WTC11 (cell line): ENCODE data around the gene NR3C1. TPM values are rescaled to one million over a fixed set of nuclear protein-coding genes. Genes with fewer than 3 reads are reported as not detected.
A peak's percentile ranks its signal among the peaks of the same experiment; 100 is the strongest.

Source experiments
- ATAC-seq: fragments of 200-7000 bp; cut with Tn5 transposase; 2 replicates; pipeline ENCODE4 v1.10.0; 2021; ENCODE audit warnings: mild to moderate bottlenecking, moderate library complexity
- CTCF ChIA-PET: fragments of 300-600 bp; sonication (Branson Sonifier 250); formaldehyde crosslinking; loops from one replicate; lab custom pipeline; 2021; ENCODE audit warnings: antibody characterized with exemption; lab: Charles Lee
- POLR2A ChIA-PET: fragments of 350-600 bp; sonication (Branson Sonifier 250); formaldehyde crosslinking; loops from one replicate; lab custom pipeline; 2021; ENCODE audit warnings: antibody characterized with exemption; lab: Charles Lee
- DNase-seq: peaks from one replicate; pipeline ENCODE4 v3.0.0; 2021; ENCODE audit warnings: low spot score
- H3K27ac Mint-ChIP-seq: 2 replicates; pipeline ENCODE4 v1.8.0; 2021; ENCODE audit warnings: mixed read lengths
- H3K27me3 Mint-ChIP-seq: 2 replicates; pipeline ENCODE4 v1.8.0; 2021; ENCODE audit warnings: low read depth, mild to moderate bottlenecking, moderate library complexity, mixed read lengths
- H3K36me3 Mint-ChIP-seq: 2 replicates; pipeline ENCODE4 v1.8.0; 2021; ENCODE audit warnings: mixed read lengths
- H3K4me1 Mint-ChIP-seq: 2 replicates; pipeline ENCODE4 v1.8.0; 2022; ENCODE audit warnings: mixed read lengths
- H3K4me3 Mint-ChIP-seq: 2 replicates; pipeline ENCODE4 v1.8.0; 2021; ENCODE audit warnings: mild to moderate bottlenecking, moderate library complexity, mixed read lengths
- H3K9me3 Mint-ChIP-seq: 2 replicates; pipeline ENCODE4 v1.8.0; 2021; ENCODE audit warnings: mixed read lengths
- GTF2I ChIP-seq: fragments of 250-450 bp; sonication (Bioruptor Pico); conservative IDR thresholded peaks from 2 replicates; pipeline ENCODE4 v1.4.0; 2021; ENCODE audit warnings: mild to moderate bottlenecking
- KAT7 ChIP-seq: sonication (generic); formaldehyde crosslinking; IDR thresholded peaks from 2 replicates; pipeline ENCODE4 v1.8.1; 2023; ENCODE audit warnings: missing genetic modification reagents, mild to moderate bottlenecking, borderline replicate concordance
- MYBL2 ChIP-seq: sonication (generic); formaldehyde crosslinking; IDR thresholded peaks from 2 replicates; pipeline ENCODE4 v1.8.1; 2023; ENCODE audit warnings: mild to moderate bottlenecking, moderate library complexity, missing genetic modification reagents
- NR2C2 ChIP-seq: sonication (generic); formaldehyde crosslinking; IDR thresholded peaks from 2 replicates; pipeline ENCODE4 v1.8.0; 2022; ENCODE audit warnings: mild to moderate bottlenecking, missing genetic modification reagents
- RELA ChIP-seq: sonication (generic); formaldehyde crosslinking; IDR thresholded peaks from 2 replicates; pipeline ENCODE4 v1.8.1; 2022; ENCODE audit warnings: missing genetic modification reagents, mild to moderate bottlenecking, borderline replicate concordance
- TP53 ChIP-seq: sonication (generic); formaldehyde crosslinking; IDR thresholded peaks from 2 replicates; pipeline ENCODE4 v1.8.1; 2023; ENCODE audit warnings: mild to moderate bottlenecking, missing genetic modification reagents
- ZNF121 ChIP-seq: sonication (generic); formaldehyde crosslinking; IDR thresholded peaks from 2 replicates; pipeline ENCODE4 v1.8.0; 2023; ENCODE audit warnings: missing genetic modification reagents
- ZNF317 ChIP-seq: sonication (generic); formaldehyde crosslinking; IDR thresholded peaks from 2 replicates; pipeline ENCODE4 v1.8.1; 2023; ENCODE audit warnings: low read depth, mild to moderate bottlenecking, moderate library complexity, missing genetic modification reagents, borderline replicate concordance
- ZNF396 ChIP-seq: fragments of 250-450 bp; sonication (Bioruptor Pico); IDR thresholded peaks from 2 replicates; pipeline ENCODE4 v1.8.0; 2021; ENCODE audit warnings: mild to moderate bottlenecking, moderate library complexity, borderline replicate concordance
- ZNF671 ChIP-seq: fragments of 250-450 bp; sonication (Bioruptor Pico); IDR thresholded peaks from 2 replicates; pipeline ENCODE4 v1.8.0; 2021; ENCODE audit warnings: mild to moderate bottlenecking
- total RNA-seq: library from RNA; stranded (reverse); gene quantifications from 3 replicates; pipeline ENCODE4 v1.2.3, GENCODE V29; 2021
- TF ChIP-seq, protein P1 (sequence below): sonication (generic); formaldehyde crosslinking; IDR thresholded peaks from 2 replicates; pipeline ENCODE4 v1.8.0; 2022; ENCODE audit warnings: missing genetic modification reagents
- TF ChIP-seq, protein P2 (sequence below): sonication (generic); formaldehyde crosslinking; IDR thresholded peaks from 2 replicates; pipeline ENCODE4 v1.8.1; 2023; ENCODE audit warnings: mild to moderate bottlenecking, missing genetic modification reagents
- TF ChIP-seq, protein P3 (sequence below): sonication (generic); formaldehyde crosslinking; IDR thresholded peaks from 2 replicates; pipeline ENCODE4 v1.8.0; 2022; ENCODE audit warnings: mild to moderate bottlenecking, missing genetic modification reagents
- TF ChIP-seq, protein P4 (sequence below): sonication (generic); formaldehyde crosslinking; conservative IDR thresholded peaks from 2 replicates; pipeline ENCODE4 v1.8.1; 2022; ENCODE audit warnings: mild to moderate bottlenecking, missing genetic modification reagents
- TF ChIP-seq, protein P5 (sequence below): fragments of 250-450 bp; sonication (Bioruptor Pico); IDR thresholded peaks from 2 replicates; pipeline ENCODE4 v1.9.0; 2021; ENCODE audit warnings: mild to moderate bottlenecking
- TF ChIP-seq, protein P6 (sequence below): sonication (generic); formaldehyde crosslinking; IDR thresholded peaks from 2 replicates; pipeline ENCODE4 v1.8.1; 2022; ENCODE audit warnings: mild to moderate bottlenecking, missing genetic modification reagents, moderate library complexity, borderline replicate concordance
- TF ChIP-seq, protein P7 (sequence below): sonication (generic); formaldehyde crosslinking; IDR thresholded peaks from 2 replicates; pipeline ENCODE4 v1.8.1; 2023; ENCODE audit warnings: mild to moderate bottlenecking, missing genetic modification reagents, moderate library complexity
- TF ChIP-seq, protein P8 (sequence below): sonication (generic); formaldehyde crosslinking; IDR thresholded peaks from 2 replicates; pipeline ENCODE4 v1.8.1; 2022; ENCODE audit warnings: low read depth, missing genetic modification reagents, borderline replicate concordance

The NR3C1 gene
- total RNA-seq, 1 experiment from 2014 or later = 15.0 TPM

DNA sequence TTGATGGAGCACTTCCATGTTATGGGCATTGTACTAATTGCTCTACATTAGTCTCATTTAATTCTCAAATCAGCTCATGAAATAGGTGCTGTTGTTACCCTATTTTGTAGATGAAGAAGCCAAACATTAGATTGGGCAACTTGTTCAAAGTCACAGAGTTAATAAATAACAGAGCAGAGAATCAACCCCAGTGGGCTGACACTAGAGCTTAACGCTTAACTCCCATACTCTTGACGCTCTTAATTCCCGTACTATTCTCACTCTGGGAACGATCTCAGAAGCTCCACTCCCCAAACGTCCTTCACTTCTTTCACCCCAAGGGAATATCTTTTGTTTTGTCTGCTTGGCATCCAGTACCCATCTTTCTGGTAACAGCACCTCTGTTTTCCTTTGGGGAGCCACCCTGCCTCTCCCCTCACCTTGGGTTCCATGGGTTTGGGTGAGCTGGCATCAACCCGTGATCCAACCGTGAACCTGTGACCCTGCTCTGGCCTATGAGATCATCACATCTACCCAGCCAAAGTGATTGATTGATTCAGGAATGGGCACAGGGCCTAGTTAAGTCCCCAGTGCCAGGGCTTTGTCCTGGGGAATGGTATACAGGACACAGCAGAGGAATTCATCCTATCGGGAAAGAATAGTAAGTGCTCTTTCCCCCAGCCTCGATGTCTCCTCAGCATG is 169.2 kb downstream of the NR3C1 start:
- POLR2A ChIA-PET = interaction anchor here (0.6 kb wide), 2 partner anchors 21 to 203 kb away, joined by 3 read pairs; no protein-coding TSS in a partner anchor
- peaks cover 19% of the 10 kb centered on the region for H3K4me1 Mint-ChIP-seq
- no peaks in the 10 kb centered on the region; the same call in 1 of the 2 replicates for H3K27me3 Mint-ChIP-seq
- no peak overlapping the region for H3K4me3 Mint-ChIP-seq
- H3K36me3 Mint-ChIP-seq = no peaks in the 10 kb centered on the region
- ATAC-seq = no peak
- H3K27ac Mint-ChIP-seq = 0 out of 2 replicates have a peak overlapping the region, but pooled peaks have one; percentile 29
- no peak for DNase-seq
- CTCF ChIA-PET = no interaction called here
- TF ChIP-seq, protein P1, sequence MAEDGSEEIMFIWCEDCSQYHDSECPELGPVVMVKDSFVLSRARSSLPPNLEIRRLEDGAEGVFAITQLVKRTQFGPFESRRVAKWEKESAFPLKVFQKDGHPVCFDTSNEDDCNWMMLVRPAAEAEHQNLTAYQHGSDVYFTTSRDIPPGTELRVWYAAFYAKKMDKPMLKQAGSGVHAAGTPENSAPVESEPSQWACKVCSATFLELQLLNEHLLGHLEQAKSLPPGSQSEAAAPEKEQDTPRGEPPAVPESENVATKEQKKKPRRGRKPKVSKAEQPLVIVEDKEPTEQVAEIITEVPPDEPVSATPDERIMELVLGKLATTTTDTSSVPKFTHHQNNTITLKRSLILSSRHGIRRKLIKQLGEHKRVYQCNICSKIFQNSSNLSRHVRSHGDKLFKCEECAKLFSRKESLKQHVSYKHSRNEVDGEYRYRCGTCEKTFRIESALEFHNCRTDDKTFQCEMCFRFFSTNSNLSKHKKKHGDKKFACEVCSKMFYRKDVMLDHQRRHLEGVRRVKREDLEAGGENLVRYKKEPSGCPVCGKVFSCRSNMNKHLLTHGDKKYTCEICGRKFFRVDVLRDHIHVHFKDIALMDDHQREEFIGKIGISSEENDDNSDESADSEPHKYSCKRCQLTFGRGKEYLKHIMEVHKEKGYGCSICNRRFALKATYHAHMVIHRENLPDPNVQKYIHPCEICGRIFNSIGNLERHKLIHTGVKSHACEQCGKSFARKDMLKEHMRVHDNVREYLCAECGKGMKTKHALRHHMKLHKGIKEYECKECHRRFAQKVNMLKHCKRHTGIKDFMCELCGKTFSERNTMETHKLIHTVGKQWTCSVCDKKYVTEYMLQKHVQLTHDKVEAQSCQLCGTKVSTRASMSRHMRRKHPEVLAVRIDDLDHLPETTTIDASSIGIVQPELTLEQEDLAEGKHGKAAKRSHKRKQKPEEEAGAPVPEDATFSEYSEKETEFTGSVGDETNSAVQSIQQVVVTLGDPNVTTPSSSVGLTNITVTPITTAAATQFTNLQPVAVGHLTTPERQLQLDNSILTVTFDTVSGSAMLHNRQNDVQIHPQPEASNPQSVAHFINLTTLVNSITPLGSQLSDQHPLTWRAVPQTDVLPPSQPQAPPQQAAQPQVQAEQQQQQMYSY (CRISPR knock-in tag) = no peak
- TF ChIP-seq, protein P2, sequence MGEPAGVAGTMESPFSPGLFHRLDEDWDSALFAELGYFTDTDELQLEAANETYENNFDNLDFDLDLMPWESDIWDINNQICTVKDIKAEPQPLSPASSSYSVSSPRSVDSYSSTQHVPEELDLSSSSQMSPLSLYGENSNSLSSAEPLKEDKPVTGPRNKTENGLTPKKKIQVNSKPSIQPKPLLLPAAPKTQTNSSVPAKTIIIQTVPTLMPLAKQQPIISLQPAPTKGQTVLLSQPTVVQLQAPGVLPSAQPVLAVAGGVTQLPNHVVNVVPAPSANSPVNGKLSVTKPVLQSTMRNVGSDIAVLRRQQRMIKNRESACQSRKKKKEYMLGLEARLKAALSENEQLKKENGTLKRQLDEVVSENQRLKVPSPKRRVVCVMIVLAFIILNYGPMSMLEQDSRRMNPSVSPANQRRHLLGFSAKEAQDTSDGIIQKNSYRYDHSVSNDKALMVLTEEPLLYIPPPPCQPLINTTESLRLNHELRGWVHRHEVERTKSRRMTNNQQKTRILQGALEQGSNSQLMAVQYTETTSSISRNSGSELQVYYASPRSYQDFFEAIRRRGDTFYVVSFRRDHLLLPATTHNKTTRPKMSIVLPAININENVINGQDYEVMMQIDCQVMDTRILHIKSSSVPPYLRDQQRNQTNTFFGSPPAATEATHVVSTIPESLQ = no peak
- TF ChIP-seq, protein P3, sequence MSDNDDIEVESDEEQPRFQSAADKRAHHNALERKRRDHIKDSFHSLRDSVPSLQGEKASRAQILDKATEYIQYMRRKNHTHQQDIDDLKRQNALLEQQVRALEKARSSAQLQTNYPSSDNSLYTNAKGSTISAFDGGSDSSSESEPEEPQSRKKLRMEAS = no peak
- TF ChIP-seq ZNF671 (CRISPR knock-in tag) (no peak), MYBL2 (no peak), GTF2I (CRISPR knock-in tag) (no peak), NR2C2 (CRISPR knock-in tag) (no peak), ZNF396 (CRISPR knock-in tag) (no peak), ZNF121 (no peak), TP53 (no peak), RELA (CRISPR knock-in tag) (no peak), ZNF317 (CRISPR knock-in tag) (no peak), KAT7 (no peak)
- TF ChIP-seq, protein P4, sequence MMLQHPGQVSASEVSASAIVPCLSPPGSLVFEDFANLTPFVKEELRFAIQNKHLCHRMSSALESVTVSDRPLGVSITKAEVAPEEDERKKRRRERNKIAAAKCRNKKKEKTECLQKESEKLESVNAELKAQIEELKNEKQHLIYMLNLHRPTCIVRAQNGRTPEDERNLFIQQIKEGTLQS (CRISPR knock-in tag) = no peak
- TF ChIP-seq, protein P5, sequence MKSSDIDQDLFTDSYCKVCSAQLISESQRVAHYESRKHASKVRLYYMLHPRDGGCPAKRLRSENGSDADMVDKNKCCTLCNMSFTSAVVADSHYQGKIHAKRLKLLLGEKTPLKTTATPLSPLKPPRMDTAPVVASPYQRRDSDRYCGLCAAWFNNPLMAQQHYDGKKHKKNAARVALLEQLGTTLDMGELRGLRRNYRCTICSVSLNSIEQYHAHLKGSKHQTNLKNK (CRISPR knock-in tag) = no peak
- TF ChIP-seq, protein P6, sequence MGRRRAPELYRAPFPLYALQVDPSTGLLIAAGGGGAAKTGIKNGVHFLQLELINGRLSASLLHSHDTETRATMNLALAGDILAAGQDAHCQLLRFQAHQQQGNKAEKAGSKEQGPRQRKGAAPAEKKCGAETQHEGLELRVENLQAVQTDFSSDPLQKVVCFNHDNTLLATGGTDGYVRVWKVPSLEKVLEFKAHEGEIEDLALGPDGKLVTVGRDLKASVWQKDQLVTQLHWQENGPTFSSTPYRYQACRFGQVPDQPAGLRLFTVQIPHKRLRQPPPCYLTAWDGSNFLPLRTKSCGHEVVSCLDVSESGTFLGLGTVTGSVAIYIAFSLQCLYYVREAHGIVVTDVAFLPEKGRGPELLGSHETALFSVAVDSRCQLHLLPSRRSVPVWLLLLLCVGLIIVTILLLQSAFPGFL = no peak
- TF ChIP-seq, protein P7, sequence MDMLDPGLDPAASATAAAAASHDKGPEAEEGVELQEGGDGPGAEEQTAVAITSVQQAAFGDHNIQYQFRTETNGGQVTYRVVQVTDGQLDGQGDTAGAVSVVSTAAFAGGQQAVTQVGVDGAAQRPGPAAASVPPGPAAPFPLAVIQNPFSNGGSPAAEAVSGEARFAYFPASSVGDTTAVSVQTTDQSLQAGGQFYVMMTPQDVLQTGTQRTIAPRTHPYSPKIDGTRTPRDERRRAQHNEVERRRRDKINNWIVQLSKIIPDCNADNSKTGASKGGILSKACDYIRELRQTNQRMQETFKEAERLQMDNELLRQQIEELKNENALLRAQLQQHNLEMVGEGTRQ (CRISPR knock-in tag) = no peak
- TF ChIP-seq, protein P8, sequence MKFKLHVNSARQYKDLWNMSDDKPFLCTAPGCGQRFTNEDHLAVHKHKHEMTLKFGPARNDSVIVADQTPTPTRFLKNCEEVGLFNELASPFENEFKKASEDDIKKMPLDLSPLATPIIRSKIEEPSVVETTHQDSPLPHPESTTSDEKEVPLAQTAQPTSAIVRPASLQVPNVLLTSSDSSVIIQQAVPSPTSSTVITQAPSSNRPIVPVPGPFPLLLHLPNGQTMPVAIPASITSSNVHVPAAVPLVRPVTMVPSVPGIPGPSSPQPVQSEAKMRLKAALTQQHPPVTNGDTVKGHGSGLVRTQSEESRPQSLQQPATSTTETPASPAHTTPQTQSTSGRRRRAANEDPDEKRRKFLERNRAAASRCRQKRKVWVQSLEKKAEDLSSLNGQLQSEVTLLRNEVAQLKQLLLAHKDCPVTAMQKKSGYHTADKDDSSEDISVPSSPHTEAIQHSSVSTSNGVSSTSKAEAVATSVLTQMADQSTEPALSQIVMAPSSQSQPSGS = no peak
- peaks cover 5% of the 10 kb centered on the region; the same call in 1 of the 2 replicates for H3K9me3 Mint-ChIP-seq
